HL-60 (cell line): ENCODE results near the gene XCR1.

ENCODE experiments used
- DNase-seq, 2 experiments: peaks; one replicate each; pipeline ENCODE4 v3.0.0-alpha.2; 2010 to 2020; ENCODE audit warnings: low read depth in 1 of 2, low spot score in 1 of 2
- H3K27ac ChIP-seq: fragments of 250-450 bp; sonication (Bioruptor Pico); replicated peaks from 2 replicates; pipeline ENCODE4 v1.5.1; 2020; ENCODE audit warnings: mild to moderate bottlenecking, moderate library complexity
- H3K27me3 ChIP-seq: fragments of 250-450 bp; sonication (Bioruptor Pico); 2 replicates; pipeline ENCODE4 v1.5.1; 2021; ENCODE audit warnings: mild to moderate bottlenecking, moderate library complexity; ENCODE audit not compliant: insufficient read depth, poor library complexity, severe bottlenecking
- H3K4me3 ChIP-seq: replicated peaks from 2 replicates; pipeline ENCODE4 v1.5.1; 2011; ENCODE audit warnings: mild to moderate bottlenecking, control low read depth, low read length; ENCODE audit not compliant: insufficient read depth
- CTCF ChIP-seq: IDR thresholded peaks from one replicate; pipeline ENCODE4 v1.5.1; 2011; ENCODE audit warnings: low read length, control low read depth, inconsistent platforms; ENCODE audit not compliant: insufficient read depth
- GABPA ChIP-seq: IDR thresholded peaks from 2 replicates; pipeline ENCODE4 v1.6.1; 2012; ENCODE audit warnings: low read depth
- POLR2AphosphoS5 ChIP-seq: IDR thresholded peaks from 2 replicates; pipeline ENCODE4 v1.6.1; 2012; ENCODE audit warnings: low read depth
- REST ChIP-seq: IDR thresholded peaks from 2 replicates; pipeline ENCODE4 v1.6.1; 2012; ENCODE audit warnings: low read depth; ENCODE audit not compliant: insufficient replicate concordance
- SPI1 ChIP-seq: IDR thresholded peaks from 2 replicates; pipeline ENCODE4 v1.6.1; 2012; ENCODE audit warnings: low read depth, mild to moderate bottlenecking, borderline replicate concordance

The XCR1 gene

DNA sequence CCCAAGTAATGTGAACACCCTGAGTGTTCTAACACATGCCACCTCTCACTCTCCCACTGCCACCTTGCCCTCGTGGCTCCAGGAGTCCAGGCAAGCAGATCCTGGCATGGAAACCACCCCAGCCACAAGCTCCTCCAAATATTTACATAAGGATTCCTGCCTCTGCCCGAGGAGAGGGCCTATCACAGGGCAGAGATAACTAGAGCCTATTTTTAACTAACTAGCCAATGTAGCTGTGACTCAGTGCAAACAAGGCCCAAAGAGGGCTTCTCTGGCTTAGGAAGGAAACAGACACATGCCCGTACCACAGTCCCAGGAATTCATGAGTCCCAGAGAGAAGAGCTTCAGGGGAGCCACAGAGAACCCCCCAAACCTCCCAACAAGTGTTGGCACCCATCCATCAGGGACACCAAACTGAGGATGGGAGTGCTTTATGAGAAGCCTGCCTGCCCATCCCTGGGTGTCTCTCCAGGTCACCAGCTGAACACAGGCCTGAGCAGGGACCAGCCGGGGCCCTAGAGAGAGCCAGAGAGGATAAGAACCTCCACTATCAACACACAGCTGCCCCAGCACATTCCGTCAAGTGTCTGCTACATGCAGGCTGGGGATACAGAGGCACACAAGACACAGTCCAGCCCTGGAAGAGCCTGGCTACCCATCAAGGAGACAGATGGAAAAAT, 40.8 kb downstream of the XCR1 start:
- DNase-seq = no peak
- no peaks in the 10 kb centered on the region for H3K27me3 ChIP-seq
- H3K4me3 ChIP-seq = no peak overlapping the region
- H3K27ac ChIP-seq = no peak overlapping the region
- no peak for TF ChIP-seq SPI1
- no peak for TF ChIP-seq POLR2AphosphoS5
- TF ChIP-seq CTCF = no peak
- no peak for TF ChIP-seq GABPA
- no peak for TF ChIP-seq REST

DNA sequence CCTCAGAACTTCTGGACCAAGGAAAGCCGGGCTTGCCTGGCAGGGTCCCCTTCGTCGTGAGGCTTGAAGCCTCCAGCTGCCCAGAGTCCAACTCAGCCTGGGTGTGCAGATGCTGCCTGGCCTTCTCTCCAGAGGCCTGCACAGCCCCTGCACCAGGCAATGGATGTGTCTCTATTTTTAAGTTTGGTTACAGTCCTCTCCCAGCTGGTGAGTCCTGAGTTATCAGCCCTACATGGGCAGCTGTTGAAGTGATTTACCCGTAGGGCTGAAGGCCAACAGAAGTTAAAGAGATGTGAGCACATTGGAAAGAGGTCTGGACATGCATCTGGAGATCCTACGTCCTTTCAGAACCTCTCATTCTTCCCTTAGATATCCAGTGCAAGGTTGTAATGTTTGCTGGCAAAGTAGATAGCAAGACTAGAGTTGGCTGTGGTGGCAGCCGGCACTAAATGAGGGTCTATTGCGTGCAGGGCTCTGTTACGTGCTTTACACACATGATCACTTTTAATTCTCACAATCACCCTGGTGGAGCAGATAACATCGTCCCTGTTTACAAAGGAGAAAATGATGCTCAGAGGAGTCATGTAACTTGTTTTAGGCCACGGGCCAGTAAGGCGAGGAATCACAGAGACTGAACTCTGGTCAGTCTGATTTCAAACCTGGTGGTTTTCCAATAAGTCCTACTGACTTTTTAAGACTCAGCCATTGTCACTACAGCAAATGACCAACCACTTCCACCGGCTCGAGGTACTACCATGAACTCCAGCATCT, 41.6 kb downstream of the XCR1 start:
- Histone ChIP-seq H3K4me3 (no peak overlapping the region), H3K27me3 (no peaks in the 10 kb centered on the region), H3K27ac (no peak overlapping the region)
- no peak for DNase-seq
- TF ChIP-seq SPI1 = no peak
- TF ChIP-seq GABPA = no peak
- TF ChIP-seq REST = no peak
- TF ChIP-seq CTCF = no peak
- no peak for TF ChIP-seq POLR2AphosphoS5

DNA sequence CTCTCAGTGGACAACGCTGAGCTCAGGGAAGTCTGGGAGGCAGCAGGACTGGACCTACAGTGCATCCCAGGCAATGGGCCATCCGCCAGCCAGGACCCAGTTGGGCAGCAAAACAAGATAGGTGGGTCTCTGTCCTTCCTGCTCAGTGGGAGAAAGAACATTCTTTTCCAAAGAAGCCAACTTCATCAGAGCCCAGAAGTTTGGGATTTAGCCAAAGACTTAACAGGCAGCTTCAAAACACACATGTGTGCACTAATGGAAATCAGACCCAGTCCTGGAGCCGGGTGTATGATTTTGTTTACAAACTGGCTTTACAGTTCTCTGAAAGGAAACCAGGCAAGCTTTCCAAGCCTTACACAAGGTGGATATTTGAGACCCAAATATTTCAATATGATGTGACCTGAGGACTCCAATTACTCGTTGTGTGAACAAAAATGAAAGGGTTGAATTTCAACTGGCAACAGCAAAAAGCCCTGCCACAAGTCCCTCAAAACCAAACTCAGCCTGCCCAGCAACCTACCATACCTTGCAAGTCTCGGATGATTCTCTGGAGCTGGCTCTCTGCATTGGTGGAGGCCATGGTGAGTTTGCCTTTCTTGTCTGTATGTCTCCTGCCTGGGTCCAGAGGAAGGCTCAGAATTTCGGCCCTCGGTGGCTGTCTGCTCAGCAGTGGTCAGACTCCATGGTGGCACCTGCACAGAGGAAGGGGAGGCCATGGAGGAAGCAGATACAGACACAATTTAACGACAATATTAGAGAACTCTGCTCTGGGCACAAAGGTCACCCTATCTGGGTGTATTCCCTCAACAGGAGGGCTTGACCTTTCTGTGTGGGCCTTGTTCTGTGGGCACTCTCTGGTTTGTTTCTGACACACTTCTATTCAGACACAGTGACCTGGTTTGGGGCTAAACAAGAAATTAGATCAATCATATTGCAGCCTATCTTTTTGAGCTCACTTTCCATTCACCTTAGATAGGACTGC, 42.7 kb downstream of the XCR1 start:
- DNase-seq = no peak
- H3K27me3 ChIP-seq = no peaks in the 10 kb centered on the region
- H3K27ac ChIP-seq = no peak overlapping the region
- H3K4me3 ChIP-seq = no peak overlapping the region
- TF ChIP-seq SPI1 (no peak), REST (no peak), GABPA (no peak), POLR2AphosphoS5 (no peak), CTCF (no peak)
